GM18868 (cell line): ENCODE measurements around the gene SMOC2.

Experiments
- ATAC-seq: cut with Tn5 transposase; IDR thresholded peaks from one replicate; pipeline ENCODE4 v1.9.1; 2021; ENCODE audit warnings: mild to moderate bottlenecking, moderate library complexity; ENCODE audit not compliant: unreplicated experiment

The SMOC2 gene

GRCh38 chr6:168513766-168514165, 72.8 kb downstream of the SMOC2 start:
- ATAC-seq: no peak

- ATAC-seq: no peak
Measured at GRCh38 chr6:168514216-168514615, 73.2 kb downstream of the SMOC2 start.

- ATAC-seq: no peak
Measured at GRCh38 chr6:168515376-168515775, 74.4 kb downstream of the SMOC2 start.

- ATAC-seq: no peak
Measured at GRCh38 chr6:168516944-168517741, 76.2 kb downstream of the SMOC2 start.

GRCh38 chr6:168517742-168518347, 76.9 kb downstream of the SMOC2 start:
- ATAC-seq: no peak

GRCh38 chr6:168518348-168518745, 77.4 kb downstream of the SMOC2 start:
- no peak for ATAC-seq

- ATAC-seq: no peak
Measured at GRCh38 chr6:168518867-168519266, 77.9 kb downstream of the SMOC2 start.

- no peak for ATAC-seq
Measured at GRCh38 chr6:168520233-168520632, 79.2 kb downstream of the SMOC2 start.

- no peak for ATAC-seq
Measured at GRCh38 chr6:168524571-168525001, 83.6 kb downstream of the SMOC2 start.

GRCh38 chr6:168525114-168525513, 84.1 kb downstream of the SMOC2 start:
- ATAC-seq: no peak

- ATAC-seq: no peak
Measured at GRCh38 chr6:168525926-168526630, 85.1 kb downstream of the SMOC2 start.

GRCh38 chr6:168526841-168527281, 85.9 kb downstream of the SMOC2 start:
- no peak for ATAC-seq

GRCh38 chr6:168527451-168528210, 86.6 kb downstream of the SMOC2 start:
- no peak for ATAC-seq

GRCh38 chr6:168528474-168529095, 87.6 kb downstream of the SMOC2 start:
- no peak for ATAC-seq

- no peak for ATAC-seq
Measured at GRCh38 chr6:168529214-168529613, 88.2 kb downstream of the SMOC2 start.

- no peak for ATAC-seq
Measured at GRCh38 chr6:168530653-168531071, 89.7 kb downstream of the SMOC2 start.

- ATAC-seq: no peak
Measured at GRCh38 chr6:168532070-168532469, 91.1 kb downstream of the SMOC2 start.

- no peak for ATAC-seq
Measured at GRCh38 chr6:168533414-168533813, 92.4 kb downstream of the SMOC2 start.

GRCh38 chr6:168534265-168534664, 93.3 kb downstream of the SMOC2 start:
- ATAC-seq: no peak

GRCh38 chr6:168535711-168536110, 94.7 kb downstream of the SMOC2 start:
- no peak for ATAC-seq

GRCh38 chr6:168536196-168536595, 95.2 kb downstream of the SMOC2 start:
- no peak for ATAC-seq
